ENCODE measurements around the gene LIN9. TPM values are rescaled to one million over a fixed set of nuclear protein-coding genes. Genes with fewer than 3 reads are reported as not detected.

LIN9 gene
- total and polyA plus RNA-seq, 2 of the 8 experiments (the other 6 are each of a cell fraction or from before 2014, with no cell fraction given), result 5.6 to 12.6 TPM

GRCh38 chr1:226186124-226187018 is 122.6 kb downstream of the LIN9 start, which contains the start of gene ACBD3:
TSS of gene ACBD3 (minus strand) at chr1:226186741. CDS start at chr1:226186675, 66 bp downstream.
- H3K79me2 ChIP-seq (ENCODE audit: control insufficient read depth in 1 of 2, insufficient read depth in 2 of 2, low read length in 2 of 2), result peaks cover 3 to 44% of the 10 kb centered on the region in 2 experiments; a peak in 3 of 4 replicates
- H3K4me1 ChIP-seq (replicated peaks in 1 of 4; ENCODE audit: control insufficient read depth in 3 of 4, insufficient read depth in 4 of 4, low read length in 3 of 4), result peaks cover 0 to 4% (median 3%) of the 10 kb centered on the region in 4 experiments; a peak in 3 of 7 replicates
- H2BK20ac ChIP-seq (ENCODE audit: low read length), result no peak within 1 kb of the TSS
- H2BK15ac ChIP-seq (ENCODE audit: low read length), result no peak within 1 kb of the TSS
- H3K36me3 ChIP-seq (ENCODE audit: control insufficient read depth in 2 of 4, insufficient read depth in 4 of 4, low read length in 3 of 4), result peaks cover 0 to 6% (median 0%) of the 10 kb centered on the region in 4 experiments; a peak in 1 of 8 replicates
- peaks cover 0 to 2% of the 10 kb centered on the region in 2 experiments for H4K20me1 ChIP-seq (replicated peaks in 1 of 2; ENCODE audit: control insufficient read depth in 1 of 2, insufficient read depth in 2 of 2, low read length in 2 of 2)
- CTCF ChIA-PET (ENCODE audit: partially characterized antibody), result interaction anchor here (0.8 to 3.1 kb wide), 5 partner anchors 11 to 61 kb away, joined by 3 to 21 read pairs (median 3); no protein-coding TSS in a partner anchor
- no peaks in the 10 kb centered on the region for H3K9me3 ChIP-seq (ENCODE audit: insufficient read depth in 2 of 2, low read depth in 1 of 2, low read length in 1 of 2)
- peak within 1 kb of the TSS; percentile 43; the same call in 1 of the 2 replicates for H2AFZ ChIP-seq (ENCODE audit: low read length)
- no peak within 1 kb of the TSS for H3K23ac ChIP-seq (ENCODE audit: insufficient read length)
- no peak within 1 kb of the TSS for H3K4ac ChIP-seq (replicated peaks; ENCODE audit: insufficient read length, low read depth, low read length)
- peaks cover 6% of the 10 kb centered on the region; the same call in 1 of the 2 replicates for H3K79me1 ChIP-seq (ENCODE audit: low read depth, low read length)
- WGBS, 2 experiments (ENCODE audit: extremely low coverage in 1 of 2, insufficient coverage in 1 of 2, insufficient read length in 1 of 2, insufficient replicate concordance in 2 of 2, low coverage in 1 of 2, low lambda C conversion rate in 2 of 2, missing lambda C conversion rate in 1 of 2), result 2% methylated on average over 37 of the region's 75 CpGs; no CpG with 5 or more reads in 1 of the 2 experiments
- no peaks in the 10 kb centered on the region; the same call in 1 of the 2 replicates for H3K23me2 ChIP-seq (ENCODE audit: low read depth, low read length)
- peak within 1 kb of the TSS; percentile 43 for H3K56ac ChIP-seq (replicated peaks; ENCODE audit: insufficient read length, low read depth, low read length)
- POLR2A ChIA-PET (ENCODE audit: partially characterized antibody), result interaction anchor here (1.0 to 1.8 kb wide), 2 partner anchors 11 to 64 kb away, joined by 4 read pairs; no protein-coding TSS in a partner anchor
- no peak within 1 kb of the TSS for H4K91ac ChIP-seq (replicated peaks; ENCODE audit: insufficient read length, low read length)
- peak within 1 kb of the TSS; percentile 69; the same call in 1 of the 2 replicates for H2BK5ac ChIP-seq (ENCODE audit: low read depth, low read length)
- FAIRE-seq (no peak), DNase-seq (ENCODE audit: low read depth in 1 of 2, low spot score in 2 of 2) (peak; percentile 64 to 90)
- no peak within 1 kb of the TSS for H2BK12ac ChIP-seq (ENCODE audit: low read depth, low read length)
- H3K27ac ChIP-seq (ENCODE audit: low read depth, low read length), result peak within 1 kb of the TSS; percentile 80; the same call in 1 of the 2 replicates
- H2AK5ac ChIP-seq (ENCODE audit: low read depth, low read length), result no peak within 1 kb of the TSS
- H3K27me3 ChIP-seq (replicated peaks in 1 of 4; ENCODE audit: control insufficient read depth in 3 of 4, extremely low read depth in 1 of 4, insufficient read depth in 3 of 4, low read length in 3 of 4), result no peaks in the 10 kb centered on the region
- H3K4me2 ChIP-seq (ENCODE audit: insufficient read depth in 1 of 2, low read depth in 2 of 2, low read length in 2 of 2), result peak within 1 kb of the TSS; percentile 79 to 82
- peak within 1 kb of the TSS; percentile 97 for H4K5ac ChIP-seq (ENCODE audit: insufficient read length, low read depth, low read length)
- peak within 1 kb of the TSS; percentile 65 to 90 (median 79) for H3K4me3 ChIP-seq (ENCODE audit: extremely low read depth in 1 of 4, insufficient read depth in 2 of 4, low read depth in 3 of 4, low read length in 4 of 4)
- H3K18ac ChIP-seq (ENCODE audit: extremely low read depth, low read length), result peak within 1 kb of the TSS; percentile 95
- peak within 1 kb of the TSS; percentile 95 for H4K8ac ChIP-seq (ENCODE audit: extremely low read depth, insufficient read depth, low read length)
- H3K9ac ChIP-seq (replicated peaks in 1 of 4; ENCODE audit: extremely low read depth in 1 of 4, low read depth in 3 of 4, low read length in 3 of 4), result peak within 1 kb of the TSS; percentile 5 to 99 (median 81); a peak in 6 of 7 replicates
- H3K14ac ChIP-seq (ENCODE audit: insufficient read length), result no peak within 1 kb of the TSS
- H2BK120ac ChIP-seq (replicated peaks; ENCODE audit: low read depth, low read length), result no peak within 1 kb of the TSS
- TF ChIP-seq GTF2F1 (IDR thresholded peaks at IDR 0.05; ENCODE audit: borderline replicate concordance, low read depth, low read length), result no peak
- no peak for TF ChIP-seq SUZ12 (IDR thresholded peaks at IDR 0.05; ENCODE audit: low read length)
- peak; percentile 54; the same call in 1 of the 2 replicates for TF ChIP-seq CREB1 (IDR thresholded peaks at IDR 0.05)
- no peak for TF ChIP-seq RFX5 (IDR thresholded peaks at IDR 0.05; ENCODE audit: borderline replicate concordance, low read depth, low read length)
- no peak for TF ChIP-seq CBX5 (IDR thresholded peaks at IDR 0.05; ENCODE audit: low read depth, low read length)
- peak in 1 of 2 experiments; percentile 62; a peak in 1 of 3 replicates for TF ChIP-seq EP300 (IDR thresholded peaks at IDR 0.05; ENCODE audit: borderline replicate concordance in 1 of 2, low read depth in 2 of 2, low read length in 2 of 2)
- peak; percentile 70 for TF ChIP-seq TBP (IDR thresholded peaks at IDR 0.05; ENCODE audit: low read depth, low read length)
- TF ChIP-seq CHD1 (IDR thresholded peaks at IDR 0.05; ENCODE audit: low read depth, low read length), result no peak
- peak; percentile 81 to 90; a peak in 2 of 4 replicates for TF ChIP-seq SIN3A (conservative IDR thresholded peaks at IDR 0.05 in 1 of 2, IDR thresholded peaks at IDR 0.05 in 1 of 2; ENCODE audit: low read depth in 1 of 2, low read length in 2 of 2)
- TF ChIP-seq POU5F1 (IDR thresholded peaks at IDR 0.05; ENCODE audit: low read depth, low read length), result no peak

Measured in H1 (cell line).